ENCODE results near the gene ARHGAP6.

DNA sequence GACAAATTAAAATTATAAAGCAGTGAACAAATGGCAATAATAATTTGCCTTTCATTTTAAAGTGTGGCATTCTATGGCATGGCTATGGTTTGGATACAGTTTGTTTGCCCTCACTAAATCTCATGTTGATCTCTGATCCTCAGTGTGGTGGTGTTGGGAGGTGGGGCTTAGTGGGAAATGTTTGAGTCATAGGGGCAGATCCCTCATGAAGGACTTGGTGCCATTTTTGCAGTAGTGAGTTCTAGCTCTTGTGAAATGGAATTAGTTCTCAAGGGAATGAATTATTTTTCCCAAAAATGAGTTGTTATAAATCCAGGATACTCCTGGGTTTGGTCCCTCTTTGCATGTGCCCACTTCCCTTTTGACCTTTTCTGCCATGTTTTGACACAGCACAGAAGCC lies 191.1 kb downstream of the ARHGAP6 start:
- TF ChIP-seq CREB1 (CRISPR knock-in tag; IDR thresholded peaks at IDR 0.05; ENCODE audit: low read depth) (no peak), EZH2 (IDR thresholded peaks at IDR 0.05; ENCODE audit: low read depth, unreplicated experiment) (no peak), ZNF331 (CRISPR knock-in tag; IDR thresholded peaks at IDR 0.05; ENCODE audit: low read depth) (no peak), REST (IDR thresholded peaks at IDR 0.05; ENCODE audit: unreplicated experiment) (no peak), POLR2AphosphoS5 (IDR thresholded peaks at IDR 0.05; ENCODE audit: low read depth) (no peak), EZH2phosphoT487 (IDR thresholded peaks at IDR 0.05; ENCODE audit: unreplicated experiment) (no peak), STAT1 (IDR thresholded peaks at IDR 0.05; ENCODE audit: unreplicated experiment) (no peak), JUNB (IDR thresholded peaks at IDR 0.05; ENCODE audit: unreplicated experiment) (no peak), NANOG (IDR thresholded peaks at IDR 0.05; ENCODE audit: borderline replicate concordance) (no peak), ETS1 (IDR thresholded peaks at IDR 0.05) (no peak), ZNF462 (CRISPR knock-in tag; IDR thresholded peaks at IDR 0.05) (no peak), ZNF114 (CRISPR knock-in tag; IDR thresholded peaks at IDR 0.05) (no peak)
- TF ChIP-seq, protein P1, sequence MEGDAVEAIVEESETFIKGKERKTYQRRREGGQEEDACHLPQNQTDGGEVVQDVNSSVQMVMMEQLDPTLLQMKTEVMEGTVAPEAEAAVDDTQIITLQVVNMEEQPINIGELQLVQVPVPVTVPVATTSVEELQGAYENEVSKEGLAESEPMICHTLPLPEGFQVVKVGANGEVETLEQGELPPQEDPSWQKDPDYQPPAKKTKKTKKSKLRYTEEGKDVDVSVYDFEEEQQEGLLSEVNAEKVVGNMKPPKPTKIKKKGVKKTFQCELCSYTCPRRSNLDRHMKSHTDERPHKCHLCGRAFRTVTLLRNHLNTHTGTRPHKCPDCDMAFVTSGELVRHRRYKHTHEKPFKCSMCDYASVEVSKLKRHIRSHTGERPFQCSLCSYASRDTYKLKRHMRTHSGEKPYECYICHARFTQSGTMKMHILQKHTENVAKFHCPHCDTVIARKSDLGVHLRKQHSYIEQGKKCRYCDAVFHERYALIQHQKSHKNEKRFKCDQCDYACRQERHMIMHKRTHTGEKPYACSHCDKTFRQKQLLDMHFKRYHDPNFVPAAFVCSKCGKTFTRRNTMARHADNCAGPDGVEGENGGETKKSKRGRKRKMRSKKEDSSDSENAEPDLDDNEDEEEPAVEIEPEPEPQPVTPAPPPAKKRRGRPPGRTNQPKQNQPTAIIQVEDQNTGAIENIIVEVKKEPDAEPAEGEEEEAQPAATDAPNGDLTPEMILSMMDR (conservative IDR thresholded peaks at IDR 0.05; ENCODE audit: low read depth in 2 of 2), result no peak
